ENCODE measurements around the gene TMC7.

TMC7 gene

GRCh38 chr16:19090916-19091315 is 107.2 kb downstream of the TMC7 start:
- H3K4me3 ChIP-seq (ENCODE audit: severe bottlenecking), result no peak overlapping the region
- DNase-seq (ENCODE audit: low spot score) (peak; percentile 2), ATAC-seq (ENCODE audit: low read depth) (no peak)
- no peak overlapping the region for H3K27ac ChIP-seq (ENCODE audit: poor library complexity, severe bottlenecking)
- H3K36me3 ChIP-seq (ENCODE audit: low read depth), result no peaks in the 10 kb centered on the region
- no peak for TF ChIP-seq CTCF (IDR thresholded peaks at IDR 0.05; ENCODE audit: poor library complexity, severe bottlenecking)
- peaks cover 25% of the 10 kb centered on the region for H3K4me1 ChIP-seq (ENCODE audit: insufficient read depth, poor library complexity, severe bottlenecking)
- no peaks in the 10 kb centered on the region for H3K27me3 ChIP-seq (ENCODE audit: insufficient read depth, poor library complexity, severe bottlenecking)
- H3K9me3 ChIP-seq (ENCODE audit: severe bottlenecking), result no peaks in the 10 kb centered on the region

DNA sequence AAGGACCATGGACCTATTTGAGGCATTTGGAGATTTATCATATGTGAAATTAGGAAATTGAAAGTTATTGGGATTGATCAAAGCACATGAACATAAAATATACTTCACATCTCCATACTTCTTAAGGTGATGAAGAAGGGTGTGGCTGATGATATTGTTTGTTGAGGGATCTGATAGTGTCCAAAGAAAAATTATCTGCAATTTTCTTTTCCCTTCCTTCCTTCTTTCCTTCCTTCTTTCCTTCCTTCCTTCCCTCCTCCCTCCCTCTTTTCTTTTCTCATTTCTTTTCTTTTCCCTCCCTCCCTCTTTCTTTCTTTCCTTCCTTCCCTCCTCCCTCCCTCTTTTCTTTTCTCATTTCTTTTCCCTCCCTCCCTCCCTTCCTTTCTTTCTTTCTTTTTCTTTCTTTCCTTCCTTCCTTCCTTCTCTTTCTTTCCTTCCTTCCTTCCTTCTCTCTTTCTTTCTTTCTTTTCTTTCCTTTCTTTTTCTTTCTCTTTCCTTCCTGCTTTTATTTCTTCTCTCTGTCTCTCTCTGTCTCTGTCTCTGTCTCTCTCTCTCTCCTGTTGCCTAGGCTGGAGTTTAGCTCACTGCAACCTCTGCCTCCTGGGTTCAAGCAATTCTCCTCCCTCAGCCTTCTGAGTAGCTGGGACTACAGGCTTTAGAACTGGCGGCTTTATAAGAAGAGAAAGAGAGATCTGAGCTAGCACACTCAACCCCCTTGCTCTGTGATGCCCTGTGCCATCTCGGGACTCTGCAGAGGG is 109.1 kb downstream of the TMC7 start:
- Histone ChIP-seq H3K9me3 (ENCODE audit: severe bottlenecking) (no peaks in the 10 kb centered on the region), H3K4me3 (ENCODE audit: severe bottlenecking) (no peak overlapping the region), H3K27me3 (ENCODE audit: insufficient read depth, poor library complexity, severe bottlenecking) (no peaks in the 10 kb centered on the region), H3K27ac (ENCODE audit: poor library complexity, severe bottlenecking) (peak overlapping the region; percentile 64), H3K4me1 (ENCODE audit: insufficient read depth, poor library complexity, severe bottlenecking) (peaks cover 27% of the 10 kb centered on the region), H3K36me3 (ENCODE audit: low read depth) (no peaks in the 10 kb centered on the region)
- ATAC-seq (ENCODE audit: low read depth) (no peak), DNase-seq (ENCODE audit: low spot score) (peak; percentile 5)
- no peak for TF ChIP-seq CTCF (IDR thresholded peaks at IDR 0.05; ENCODE audit: poor library complexity, severe bottlenecking)

DNA sequence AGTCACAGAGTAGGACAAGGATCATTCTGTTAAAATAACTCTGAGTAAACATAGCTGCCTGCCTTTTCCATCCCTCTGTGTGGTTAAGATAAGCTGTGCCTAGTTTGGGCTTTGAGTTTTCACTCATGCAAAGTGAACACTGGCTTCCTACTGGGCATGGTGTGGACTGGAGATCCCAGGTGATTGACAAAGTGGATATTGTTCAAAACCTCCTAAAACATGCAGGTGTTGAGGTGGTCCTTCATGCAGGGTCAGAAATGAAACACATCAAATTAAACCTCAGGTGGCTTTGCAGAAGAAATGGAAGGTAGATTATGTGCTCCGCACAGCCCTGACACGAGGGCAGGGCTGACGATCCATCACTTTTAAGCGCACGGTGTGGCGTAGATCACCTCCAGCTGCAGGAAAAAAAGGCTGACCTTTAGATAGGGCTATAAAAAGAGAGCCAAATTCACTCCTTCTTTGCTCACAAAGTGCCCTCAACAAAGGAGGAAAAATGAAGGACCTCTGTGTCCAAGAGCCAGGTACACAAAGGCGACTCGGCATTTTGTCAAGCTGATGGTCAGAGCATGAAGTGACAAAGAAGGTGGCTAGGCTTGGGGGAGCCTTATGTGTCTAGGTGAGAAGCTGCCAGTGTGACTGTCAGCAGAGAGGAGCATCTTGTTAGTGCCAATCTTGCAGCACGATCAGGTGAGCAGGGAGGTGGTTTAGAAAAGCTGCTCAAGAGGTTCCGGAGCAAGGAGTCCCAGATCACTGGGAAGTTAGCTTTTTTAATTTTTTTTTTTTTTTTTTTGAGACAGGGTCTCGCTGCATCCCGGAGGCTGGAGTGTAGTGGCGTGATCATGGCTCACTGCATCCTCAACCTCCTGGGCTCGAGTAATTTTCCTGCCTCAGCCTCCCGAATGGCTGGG is 110.2 kb downstream of the TMC7 start:
- DNase-seq (ENCODE audit: low spot score) (peak; percentile 7), ATAC-seq (ENCODE audit: low read depth) (no peak)
- no peak overlapping the region for H3K27ac ChIP-seq (ENCODE audit: poor library complexity, severe bottlenecking)
- no peak overlapping the region for H3K4me3 ChIP-seq (ENCODE audit: severe bottlenecking)
- H3K4me1 ChIP-seq (ENCODE audit: insufficient read depth, poor library complexity, severe bottlenecking), result peaks cover 27% of the 10 kb centered on the region
- TF ChIP-seq CTCF (IDR thresholded peaks at IDR 0.05; ENCODE audit: poor library complexity, severe bottlenecking), result no peak
- H3K9me3 ChIP-seq (ENCODE audit: severe bottlenecking), result no peaks in the 10 kb centered on the region
- no peaks in the 10 kb centered on the region for H3K27me3 ChIP-seq (ENCODE audit: insufficient read depth, poor library complexity, severe bottlenecking)
- no peaks in the 10 kb centered on the region for H3K36me3 ChIP-seq (ENCODE audit: low read depth)

GRCh38 chr16:19094542-19095365 is 111.0 kb downstream of the TMC7 start:
- Histone ChIP-seq H3K27ac (ENCODE audit: poor library complexity, severe bottlenecking) (peak overlapping the region; percentile 21), H3K4me1 (ENCODE audit: insufficient read depth, poor library complexity, severe bottlenecking) (peaks cover 27% of the 10 kb centered on the region)

More at GRCh38 chr16:19094542-19095365, 111.0 kb downstream of the TMC7 start:
- peak; percentile 35; the same call in 1 of the 3 replicates for ATAC-seq (ENCODE audit: low read depth)
- Histone ChIP-seq H3K9me3 (ENCODE audit: severe bottlenecking) (no peaks in the 10 kb centered on the region), H3K36me3 (ENCODE audit: low read depth) (no peaks in the 10 kb centered on the region), H3K27me3 (ENCODE audit: insufficient read depth, poor library complexity, severe bottlenecking) (no peaks in the 10 kb centered on the region), H3K4me3 (ENCODE audit: severe bottlenecking) (no peak overlapping the region)
- TF ChIP-seq CTCF (IDR thresholded peaks at IDR 0.05; ENCODE audit: poor library complexity, severe bottlenecking), result no peak
- DNase-seq (ENCODE audit: low spot score), result peak; percentile 15
